Measurements from ENCODE around the gene QRFP. TPM values are rescaled to one million over a fixed set of nuclear protein-coding genes. Genes with fewer than 3 reads are reported as not detected.
A peak's percentile ranks its signal among the peaks of the same experiment; 100 is the strongest.

QRFP gene
- total RNA-seq, 1 donor from 2014 or later = not detected

GRCh38 chr9:130942679-130943078 is 46.1 kb upstream of the QRFP start:
- Mint-ChIP-seq H3K27ac (no peak overlapping the region), H3K4me3 (no peak overlapping the region), H3K4me1 (peaks cover 13% of the 10 kb centered on the region), H3K36me3 (ENCODE audit: low read depth) (no peaks in the 10 kb centered on the region), H3K27me3 (peaks cover 34% of the 10 kb centered on the region), H3K9me3 (no peaks in the 10 kb centered on the region)
- DNase-seq = no peak
- no peak for TF ChIP-seq CTCF (IDR thresholded peaks at IDR 0.05)
- intact Hi-C loops (cut with micrococcal nuclease) = no loop called here
- ChIA-PET POLR2A (interaction anchor here (0.7 kb wide), 1 partner anchor 158 kb away, joined by 3 read pairs; no protein-coding TSS in a partner anchor), CTCF (interaction anchor here (0.6 to 2.3 kb wide), 4 partner anchors 73 to 607 kb away, joined by 3 to 7 read pairs (median 6); no protein-coding TSS in a partner anchor)
- no peak for ATAC-seq (ENCODE audit: low read depth)

- H3K9me3 Mint-ChIP-seq = no peaks in the 10 kb centered on the region
- no peak overlapping the region for H3K4me3 Mint-ChIP-seq
- no peaks in the 10 kb centered on the region for H3K36me3 Mint-ChIP-seq (ENCODE audit: low read depth)
- intact Hi-C loops (cut with micrococcal nuclease) = no loop called here
- peaks cover 13% of the 10 kb centered on the region for H3K4me1 Mint-ChIP-seq
- CTCF ChIA-PET = interaction anchor here (0.6 to 2.3 kb wide), 3 partner anchors 72 to 606 kb away, joined by 3 to 7 read pairs (median 6); no protein-coding TSS in a partner anchor
- POLR2A ChIA-PET = no interaction called here
- H3K27ac Mint-ChIP-seq = no peak overlapping the region
- no peak for DNase-seq
- H3K27me3 Mint-ChIP-seq = peaks cover 35% of the 10 kb centered on the region
- no peak for ATAC-seq (ENCODE audit: low read depth)
- TF ChIP-seq CTCF (IDR thresholded peaks at IDR 0.05) = no peak
Measured at GRCh38 chr9:130942084-130942483, 45.5 kb upstream of the QRFP start.

- intact Hi-C loops (cut with micrococcal nuclease) = loop anchor here (1.0 to 2.0 kb wide), 6 partner anchors 71 to 480 kb away; no protein-coding TSS in a partner anchor
- CTCF ChIA-PET = no interaction called here
- H3K27me3 Mint-ChIP-seq = peaks cover 44% of the 10 kb centered on the region
Measured at GRCh38 chr9:130940693-130941576, 44.3 kb upstream of the QRFP start.

DNA sequence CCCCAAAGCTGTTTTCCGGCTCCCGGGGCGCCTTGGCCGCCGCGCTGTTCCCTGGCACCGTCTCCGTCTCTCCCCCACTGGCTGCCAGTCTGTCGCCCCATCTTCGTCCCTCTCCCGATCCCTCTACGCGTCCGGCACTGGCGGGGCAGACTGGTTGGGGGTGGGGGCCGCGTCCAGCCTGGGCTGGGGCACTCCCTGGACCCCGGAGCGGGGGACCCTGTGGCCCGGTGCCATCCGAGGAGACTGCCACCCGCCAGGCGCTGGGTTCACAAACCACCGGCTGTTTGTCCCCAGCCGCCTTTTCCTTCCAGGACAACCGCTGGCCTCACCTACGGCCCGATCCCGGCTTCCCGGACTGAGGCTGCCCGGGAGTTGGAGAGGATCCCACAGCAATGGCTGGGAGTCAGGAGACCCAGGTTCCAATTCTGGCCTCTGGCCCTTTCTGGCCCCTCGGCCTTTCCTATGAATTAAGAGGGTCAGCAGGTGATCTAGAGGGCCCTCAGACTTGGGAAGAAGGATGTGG is 43.5 kb upstream of the QRFP start:
- no peak for TF ChIP-seq CTCF (IDR thresholded peaks at IDR 0.05)
- Mint-ChIP-seq H3K9me3 (no peaks in the 10 kb centered on the region), H3K36me3 (ENCODE audit: low read depth) (no peaks in the 10 kb centered on the region), H3K27ac (no peak overlapping the region), H3K4me3 (no peak overlapping the region), H3K4me1 (peaks cover 16% of the 10 kb centered on the region), H3K27me3 (peaks cover 46% of the 10 kb centered on the region)
- DNase-seq = no peak
- POLR2A ChIA-PET = no interaction called here
- ATAC-seq (ENCODE audit: low read depth) = no peak
- intact Hi-C loops (cut with micrococcal nuclease) = loop anchor here (2.0 kb wide), 1 partner anchor 479 kb away; no protein-coding TSS in a partner anchor
- CTCF ChIA-PET = interaction anchor here (1.0 kb wide), 1 partner anchor 70 kb away, joined by 6 read pairs; no protein-coding TSS in a partner anchor

More at GRCh38 chr9:130940693-130941576, 44.3 kb upstream of the QRFP start:
- peak; percentile 74 for DNase-seq
- Mint-ChIP-seq H3K4me1 (peaks cover 16% of the 10 kb centered on the region), H3K9me3 (no peaks in the 10 kb centered on the region), H3K27ac (no peak overlapping the region), H3K4me3 (peak overlapping the region; percentile 53), H3K36me3 (ENCODE audit: low read depth) (no peaks in the 10 kb centered on the region)
- POLR2A ChIA-PET = no interaction called here
- TF ChIP-seq CTCF (IDR thresholded peaks at IDR 0.05) = peak; percentile 48
- ATAC-seq (ENCODE audit: low read depth) = peak; percentile 89
